Left ventricle myocardium superior (tissue), 1 donor: Measurements from ENCODE around the gene RAB21. TPM values are rescaled to one million over a fixed set of nuclear protein-coding genes. Genes with fewer than 3 reads are reported as not detected.
A peak's percentile ranks its signal among the peaks of the same experiment; 100 is the strongest.
"Not testable (repeated sequence)": the region's sequence is repeated elsewhere in the genome, so short reads cannot be mapped to it uniquely, and the experiment has no call there.

ENCODE experiments used
- ATAC-seq: fragments of 200-7000 bp; cut with Tn5 transposase; one replicate; pipeline ENCODE4 v1.9.1; 2020; ENCODE audit warnings: mild to moderate bottlenecking, moderate library complexity
- DNase-seq: peaks from one replicate; pipeline ENCODE4 v3.0.0-alpha.2; 2020
- intact Hi-C: fragments of 100-400 bp; cut with micrococcal nuclease; formaldehyde crosslinking; loops from one replicate; pipeline ENCODE4 v1.11.0; 2022
- total RNA-seq: library from RNA; stranded (reverse); fragmentation: NEBNext Ultra II Directional; extraction: Animal tissue kit (Norgen Biotek cat#: 25700); gene quantifications from one replicate; pipeline ENCODE4 v1.2.1, GENCODE V29; 2021
- donor health status: DM: no; HTN: yes; CAD: no; lungs with severe emphysema.

The RAB21 gene
- total RNA-seq, 1 donor from 2014 or later = 169 TPM

DNA sequence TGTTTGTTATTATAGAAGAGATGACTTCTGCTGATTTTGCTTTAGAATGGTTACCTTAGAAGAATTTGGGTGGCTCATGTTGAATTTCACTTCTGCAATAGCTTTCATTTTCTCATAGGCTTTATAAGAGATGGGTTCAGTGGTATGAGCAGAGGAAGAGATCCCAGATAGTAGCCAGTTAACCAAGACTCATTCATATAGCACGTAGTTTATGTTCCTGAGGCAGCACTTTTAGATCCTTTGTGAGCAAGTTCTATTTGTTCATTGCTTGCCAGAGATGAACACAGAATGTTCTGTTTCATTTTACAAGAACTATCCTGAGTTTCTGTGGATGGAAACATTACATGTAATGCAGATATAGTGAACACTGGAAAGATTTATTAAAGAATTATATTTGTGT lies 32.2 kb downstream of the RAB21 start:
- no peak for DNase-seq
- no peak for ATAC-seq
- intact Hi-C loops = no loop called here

DNA sequence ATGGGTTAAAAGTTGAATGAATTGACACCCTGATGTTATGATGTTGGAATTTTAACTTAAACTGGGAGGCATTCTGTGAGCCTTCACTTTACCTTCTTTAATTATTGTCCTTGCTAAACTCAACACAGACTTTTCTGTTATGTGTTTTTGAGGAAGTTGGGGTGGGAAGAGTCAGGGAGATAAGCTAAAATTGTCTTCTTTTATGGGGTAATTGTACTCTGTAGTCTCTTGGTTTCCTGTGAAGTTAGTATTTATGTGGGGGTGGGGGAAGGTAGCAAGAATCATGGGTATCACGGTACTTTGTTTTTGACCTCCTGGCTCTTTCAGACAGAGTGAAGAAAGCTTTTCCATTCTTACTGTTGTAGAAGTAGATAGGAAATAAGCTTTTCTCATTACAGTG lies 32.9 kb downstream of the RAB21 start:
- intact Hi-C loops = no loop called here
- ATAC-seq (no peak), DNase-seq (no peak)

GRCh38 chr12:71790331-71790730 lies 35.7 kb downstream of the RAB21 start:
- ATAC-seq = no peak
- intact Hi-C loops = no loop called here

DNA sequence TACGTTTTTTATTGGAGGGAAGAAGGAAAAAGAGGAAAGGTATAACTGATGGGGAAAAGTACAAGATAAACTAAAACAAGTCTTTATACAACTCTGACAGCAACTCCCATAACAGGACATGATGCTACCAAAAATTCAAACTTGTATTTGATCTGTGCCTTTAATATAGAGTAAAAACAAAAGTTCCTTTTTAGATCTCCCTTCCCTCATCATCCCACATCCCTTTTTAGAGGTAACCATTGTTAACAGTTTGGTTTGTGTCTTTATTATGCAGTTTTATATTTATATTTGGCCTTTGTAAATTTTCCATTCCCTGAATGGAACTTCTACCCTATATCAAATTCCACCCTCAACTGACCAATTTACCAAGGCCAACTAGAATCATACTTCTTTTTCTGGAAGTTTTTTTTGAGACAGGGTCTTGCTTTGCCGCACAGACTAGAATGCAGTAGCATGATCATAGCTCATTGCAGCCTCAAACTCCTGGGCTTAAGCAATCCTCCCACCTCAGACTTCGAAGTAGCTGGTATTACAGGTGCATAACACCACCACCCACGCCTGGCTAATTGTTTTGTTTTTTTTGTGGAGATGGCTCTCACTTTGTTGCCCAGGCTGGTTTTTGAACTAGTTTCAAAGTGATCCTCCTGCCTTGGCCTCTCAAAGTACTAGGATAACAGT lies 36.9 kb downstream of the RAB21 start:
- no peak for ATAC-seq

More at GRCh38 chr12:71790331-71790730, 35.7 kb downstream of the RAB21 start:
- DNase-seq = no peak

DNA sequence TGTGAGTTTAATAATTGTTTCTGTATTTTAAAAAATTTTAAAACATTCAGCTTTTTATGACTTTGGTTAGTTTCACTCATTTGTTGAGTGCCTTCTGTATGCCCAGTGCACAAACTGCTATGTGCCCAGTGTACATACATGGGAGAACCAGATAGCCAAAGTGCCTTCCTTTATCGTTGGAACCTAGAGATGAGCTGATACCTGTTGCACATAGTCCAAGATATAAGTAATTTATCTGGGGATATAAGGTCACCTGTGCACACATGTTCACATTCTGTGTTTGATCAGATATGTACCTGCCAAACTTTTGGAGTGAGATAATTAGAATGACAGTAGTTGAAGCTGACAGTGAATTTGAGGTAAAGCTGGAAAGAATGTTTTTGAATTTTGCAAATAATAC lies 37.9 kb downstream of the RAB21 start:
- ATAC-seq = no peak
- intact Hi-C loops = no loop called here
- no peak for DNase-seq

More for the DNA sequence above, 36.9 kb downstream of the RAB21 start:
- intact Hi-C loops = no loop called here
- no peak for DNase-seq

- intact Hi-C loops = no loop called here
- DNase-seq = no peak
- no peak for ATAC-seq
These were observed 41.2 kb downstream of the RAB21 start for GRCh38 chr12:71795901-71796300.

DNA sequence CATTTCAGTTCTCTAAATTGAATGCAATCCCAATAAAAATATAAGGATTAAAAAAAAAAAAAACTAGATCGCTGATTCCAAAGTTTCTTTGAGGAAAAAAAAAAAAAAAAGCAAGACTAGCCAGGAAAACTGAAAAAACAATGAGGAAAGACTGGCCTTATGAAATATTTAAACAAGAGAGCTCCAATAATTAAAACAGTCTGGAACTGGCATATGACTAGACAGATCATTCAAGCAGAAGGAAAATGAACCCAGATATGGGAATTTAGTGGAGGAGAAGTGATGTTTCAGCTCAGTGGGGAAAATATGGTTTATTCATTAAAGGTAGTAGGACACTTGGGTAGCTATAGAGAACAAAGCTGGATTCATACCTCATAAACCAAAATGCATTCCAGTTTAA lies 42.9 kb downstream of the RAB21 start:
- DNase-seq = no peak
- intact Hi-C loops = no loop called here
- ATAC-seq = no peak

DNA sequence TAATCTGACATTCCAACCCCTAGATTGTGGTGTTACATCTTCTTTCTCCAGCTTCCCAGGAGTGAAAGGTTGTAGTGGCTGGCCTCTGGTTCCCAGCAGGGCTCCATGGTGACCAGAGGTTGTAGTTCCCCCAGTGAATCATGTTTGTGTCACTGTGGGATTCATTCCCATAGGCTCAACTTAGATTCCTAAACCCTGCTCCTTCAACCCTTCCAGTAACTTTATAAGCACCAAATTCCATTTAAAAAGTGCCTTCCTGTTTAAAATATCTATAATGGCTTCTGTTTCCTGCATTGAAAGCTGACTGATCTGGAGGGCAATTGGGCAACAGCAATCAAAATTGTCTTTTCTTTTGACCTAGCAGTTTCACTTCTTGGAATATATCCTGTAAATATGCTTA lies 44.4 kb downstream of the RAB21 start:
- intact Hi-C loops = no loop called here
- DNase-seq = no peak
- no peak for ATAC-seq

- ATAC-seq (no peak), DNase-seq (no peak)
- intact Hi-C loops = no loop called here
These were observed 45.5 kb downstream of the RAB21 start for GRCh38 chr12:71800177-71800576.

GRCh38 chr12:71804505-71804904 lies 49.8 kb downstream of the RAB21 start:
- intact Hi-C loops = no loop called here
- no peak for ATAC-seq
- no peak for DNase-seq

DNA sequence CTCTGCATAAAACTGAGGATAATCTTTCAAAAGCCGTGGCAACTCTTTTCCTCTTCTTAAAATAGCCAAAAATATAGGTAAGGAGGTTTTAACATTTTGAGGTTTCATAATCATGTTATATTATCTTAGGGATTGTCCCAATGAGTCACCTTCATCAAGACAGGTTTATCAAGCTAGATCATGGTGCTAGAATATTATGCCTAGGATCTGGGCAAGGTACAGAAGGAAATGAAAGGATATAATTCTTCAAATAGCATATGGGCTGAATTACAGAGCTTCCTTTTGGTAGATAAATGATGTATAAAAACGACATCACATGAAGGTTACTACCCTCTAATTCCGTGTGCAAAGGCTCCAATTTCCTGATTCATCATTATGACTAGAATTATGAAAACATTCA lies 56.3 kb downstream of the RAB21 start:
- intact Hi-C loops = no loop called here
- ATAC-seq = no peak
- no peak for DNase-seq

GRCh38 chr12:71815242-71815641 lies 60.6 kb downstream of the RAB21 start:
- ATAC-seq, DNase-seq, intact Hi-C loops: not testable (repeated sequence)

DNA sequence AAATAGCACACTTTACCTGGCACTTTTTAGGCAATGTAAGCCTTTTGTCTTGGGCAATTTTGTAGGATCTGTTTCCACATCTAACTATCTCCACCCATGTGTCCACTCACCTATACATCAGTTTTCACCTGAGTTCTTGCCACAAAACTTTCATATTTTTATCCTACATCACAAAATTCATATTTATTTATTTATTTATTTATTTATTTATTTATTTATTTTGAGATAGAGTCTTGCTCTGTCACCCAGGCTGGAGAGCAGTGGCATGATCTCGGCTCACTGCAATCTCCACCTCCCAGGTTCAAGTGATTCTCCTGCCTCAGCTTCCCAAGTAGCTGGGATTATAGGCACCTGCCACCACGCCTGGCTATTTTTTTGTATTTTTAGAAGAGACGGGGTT lies 67.4 kb downstream of the RAB21 start:
- DNase-seq, ATAC-seq, intact Hi-C loops: not testable (repeated sequence)

GRCh38 chr12:71828813-71829212 lies 74.2 kb downstream of the RAB21 start:
- no peak for ATAC-seq
- DNase-seq = no peak
- intact Hi-C loops = no loop called here

- no peak for ATAC-seq
- no peak for DNase-seq
- intact Hi-C loops = no loop called here
These were observed 82.7 kb downstream of the RAB21 start for GRCh38 chr12:71837356-71837755.

DNA sequence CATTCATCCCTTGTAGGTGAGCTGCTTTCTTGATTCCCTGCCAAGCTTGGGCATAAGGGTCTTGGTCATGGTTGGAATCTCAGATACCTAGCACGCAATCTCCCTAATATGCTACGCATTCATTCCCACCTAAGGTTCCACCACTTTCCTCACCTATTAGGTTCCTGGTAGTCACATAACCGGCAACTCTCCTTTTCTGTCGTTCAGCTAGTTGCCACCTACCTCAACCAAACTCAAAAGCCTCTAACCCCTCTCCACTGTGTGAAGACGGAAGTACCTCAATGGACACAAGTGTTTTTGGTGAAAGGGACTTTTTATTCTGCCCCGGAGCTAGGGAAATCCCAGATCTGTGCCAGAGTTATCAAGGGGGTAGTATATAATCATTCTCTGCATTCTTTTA lies 83.6 kb downstream of the RAB21 start:
- DNase-seq (no peak), ATAC-seq (no peak)
- intact Hi-C loops = no loop called here

DNA sequence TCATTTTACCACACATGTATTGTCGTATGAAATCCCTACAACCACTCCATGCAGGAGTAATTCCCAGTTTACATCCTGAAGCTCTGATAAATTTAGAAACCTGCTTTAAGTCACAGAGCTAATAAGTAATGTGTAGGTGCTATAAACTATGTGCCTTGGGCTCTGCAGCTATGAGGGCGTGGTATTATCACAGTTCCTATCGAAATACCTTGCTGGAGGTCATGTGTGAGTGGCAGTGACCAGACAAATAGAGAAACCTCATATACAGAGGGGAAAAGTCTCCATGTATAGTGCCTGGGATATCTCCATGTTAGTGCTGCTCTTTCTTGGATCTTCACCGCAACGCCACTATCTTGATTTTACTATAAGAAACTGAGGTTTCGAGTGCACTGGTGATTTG lies 84.0 kb downstream of the RAB21 start:
- ATAC-seq = no peak
- DNase-seq = no peak
- intact Hi-C loops = no loop called here

DNA sequence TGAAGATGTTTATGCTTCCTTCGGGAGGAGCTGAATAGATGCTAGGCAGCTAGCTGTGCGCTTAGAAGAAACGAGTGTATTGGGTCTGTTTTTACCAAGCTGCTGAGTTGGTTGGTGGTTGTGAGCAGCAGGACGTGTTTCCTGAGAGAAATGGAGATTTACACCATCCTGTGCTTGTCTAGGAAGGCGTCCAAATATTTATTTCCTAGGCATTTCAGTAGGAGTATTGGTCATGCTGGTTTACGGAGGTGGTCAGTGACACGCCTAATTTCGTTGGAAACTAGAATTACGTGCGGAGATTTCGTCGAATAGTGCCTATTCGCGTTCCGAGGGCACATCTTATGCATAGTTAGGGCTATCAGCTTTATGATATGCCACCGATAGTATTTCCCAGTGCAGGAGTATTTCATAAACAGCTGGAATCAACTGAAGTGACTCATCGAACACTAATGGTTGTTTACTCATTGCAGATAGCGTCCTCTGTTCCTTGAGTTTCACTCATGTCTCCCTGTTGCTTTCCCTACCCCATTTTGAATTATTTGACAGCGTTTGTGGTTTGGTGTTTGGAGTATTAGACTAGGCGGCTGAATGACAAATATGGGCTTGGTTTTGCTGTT lies 85.7 kb downstream of the RAB21 start:
- intact Hi-C loops = no loop called here
- ATAC-seq = peak; percentile 4

GRCh38 chr12:71846322-71846940 lies 91.8 kb downstream of the RAB21 start:
- intact Hi-C loops = no loop called here

More for the DNA sequence above, 85.7 kb downstream of the RAB21 start:
- no peak for DNase-seq

GRCh38 chr12:71848212-71848611 lies 93.5 kb downstream of the RAB21 start:
- DNase-seq = no peak
- intact Hi-C loops = no loop called here
- no peak for ATAC-seq

More at GRCh38 chr12:71846322-71846940, 91.8 kb downstream of the RAB21 start:
- no peak for DNase-seq
- no peak for ATAC-seq
